ENCODE measurements around the gene SPPL2C.

SPPL2C gene, protein sequence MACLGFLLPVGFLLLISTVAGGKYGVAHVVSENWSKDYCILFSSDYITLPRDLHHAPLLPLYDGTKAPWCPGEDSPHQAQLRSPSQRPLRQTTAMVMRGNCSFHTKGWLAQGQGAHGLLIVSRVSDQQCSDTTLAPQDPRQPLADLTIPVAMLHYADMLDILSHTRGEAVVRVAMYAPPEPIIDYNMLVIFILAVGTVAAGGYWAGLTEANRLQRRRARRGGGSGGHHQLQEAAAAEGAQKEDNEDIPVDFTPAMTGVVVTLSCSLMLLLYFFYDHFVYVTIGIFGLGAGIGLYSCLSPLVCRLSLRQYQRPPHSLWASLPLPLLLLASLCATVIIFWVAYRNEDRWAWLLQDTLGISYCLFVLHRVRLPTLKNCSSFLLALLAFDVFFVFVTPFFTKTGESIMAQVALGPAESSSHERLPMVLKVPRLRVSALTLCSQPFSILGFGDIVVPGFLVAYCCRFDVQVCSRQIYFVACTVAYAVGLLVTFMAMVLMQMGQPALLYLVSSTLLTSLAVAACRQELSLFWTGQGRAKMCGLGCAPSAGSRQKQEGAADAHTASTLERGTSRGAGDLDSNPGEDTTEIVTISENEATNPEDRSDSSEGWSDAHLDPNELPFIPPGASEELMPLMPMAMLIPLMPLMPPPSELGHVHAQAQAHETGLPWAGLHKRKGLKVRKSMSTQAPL

DNA sequence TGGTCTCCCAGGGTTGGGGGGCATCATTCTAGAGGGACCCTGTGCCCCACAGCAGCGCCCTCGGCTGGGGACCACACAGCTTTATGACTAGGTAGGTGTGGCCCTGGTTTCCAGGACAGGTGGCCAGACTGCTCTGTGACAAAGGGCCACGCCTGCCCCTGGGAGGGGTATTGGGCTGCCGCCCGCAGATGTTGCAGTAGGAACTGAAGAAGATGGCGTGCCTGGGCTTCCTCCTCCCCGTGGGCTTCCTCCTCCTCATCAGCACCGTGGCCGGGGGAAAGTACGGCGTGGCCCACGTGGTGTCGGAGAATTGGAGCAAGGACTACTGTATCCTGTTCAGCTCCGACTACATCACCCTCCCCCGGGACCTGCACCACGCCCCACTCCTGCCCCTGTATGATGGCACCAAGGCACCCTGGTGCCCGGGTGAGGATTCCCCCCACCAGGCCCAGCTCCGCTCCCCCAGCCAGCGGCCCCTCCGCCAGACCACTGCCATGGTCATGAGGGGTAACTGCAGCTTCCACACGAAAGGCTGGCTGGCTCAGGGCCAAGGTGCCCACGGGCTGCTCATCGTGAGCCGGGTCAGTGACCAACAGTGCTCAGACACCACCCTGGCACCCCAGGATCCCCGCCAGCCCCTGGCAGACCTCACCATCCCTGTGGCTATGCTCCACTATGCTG lies at the start of gene SPPL2C:
Gene SPPL2C (plus strand): TSS at position 187 of the 681 bp plus-strand sequence. CDS start 26 bp downstream, at position 213.
- DNase-seq (ENCODE audit: low read depth) = no peak

DNA sequence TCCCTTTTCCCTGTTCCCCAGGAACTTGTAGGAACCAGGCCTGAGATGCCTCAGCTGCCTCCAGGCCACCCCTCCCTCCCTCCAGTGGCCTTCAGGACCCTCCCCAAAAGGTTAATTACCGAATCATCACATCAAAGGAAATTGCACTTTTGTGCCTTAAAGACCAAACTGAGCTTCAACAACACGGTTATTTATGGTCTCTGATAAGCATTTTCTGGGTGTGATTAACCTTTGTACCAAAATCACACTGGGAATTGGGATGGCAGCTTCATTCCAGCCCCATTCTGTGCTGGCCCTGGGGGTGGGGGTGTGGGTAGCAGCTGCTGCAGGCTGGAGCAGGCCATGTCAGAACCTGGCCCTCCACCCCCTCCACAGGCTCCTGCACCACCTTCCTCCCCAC lies 43.9 kb upstream of the SPPL2C start:
- no peak for DNase-seq (ENCODE audit: low read depth)

DNA sequence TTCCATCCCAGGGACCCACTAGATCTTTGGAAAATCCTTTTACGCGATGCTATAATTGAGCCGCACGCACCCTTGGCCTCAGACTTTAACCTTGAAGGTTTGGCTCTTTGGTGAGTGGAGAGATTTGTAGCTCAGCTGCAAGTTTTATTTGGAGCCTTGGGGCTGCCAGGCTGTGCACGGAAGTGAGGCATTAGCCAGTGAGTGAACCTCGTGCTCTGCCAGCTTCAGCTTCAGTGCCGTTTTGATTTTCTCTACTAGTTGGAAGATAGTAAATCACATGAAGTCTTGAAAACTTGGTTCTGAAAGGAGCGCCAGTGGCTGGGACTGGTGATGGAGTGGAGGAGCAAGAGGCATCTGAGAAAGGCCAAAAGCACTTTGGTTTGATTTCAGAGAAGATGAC lies 43.3 kb upstream of the SPPL2C start:
- no peak for DNase-seq (ENCODE audit: low read depth)

DNA sequence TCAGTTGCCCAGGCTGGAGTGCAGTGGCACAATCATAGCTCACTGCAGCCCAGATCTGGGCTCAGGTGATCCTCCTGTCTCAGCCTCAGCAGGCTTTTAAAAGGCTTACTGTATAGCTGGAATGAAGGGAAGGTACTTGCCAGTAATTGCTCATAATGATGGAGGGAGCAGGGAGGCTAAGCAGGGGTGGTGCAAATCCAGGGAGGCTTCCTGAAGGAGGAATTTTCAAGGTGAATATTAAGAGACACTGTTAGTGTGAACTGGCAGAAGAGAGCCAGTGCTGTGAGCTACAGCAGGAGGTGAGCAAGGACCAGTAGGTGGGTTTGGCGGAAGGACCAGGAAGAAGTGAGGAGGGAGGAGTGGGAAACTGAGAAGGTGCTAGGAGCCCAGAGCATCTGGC lies 35.8 kb upstream of the SPPL2C start:
- no peak for DNase-seq (ENCODE audit: low read depth)

DNA sequence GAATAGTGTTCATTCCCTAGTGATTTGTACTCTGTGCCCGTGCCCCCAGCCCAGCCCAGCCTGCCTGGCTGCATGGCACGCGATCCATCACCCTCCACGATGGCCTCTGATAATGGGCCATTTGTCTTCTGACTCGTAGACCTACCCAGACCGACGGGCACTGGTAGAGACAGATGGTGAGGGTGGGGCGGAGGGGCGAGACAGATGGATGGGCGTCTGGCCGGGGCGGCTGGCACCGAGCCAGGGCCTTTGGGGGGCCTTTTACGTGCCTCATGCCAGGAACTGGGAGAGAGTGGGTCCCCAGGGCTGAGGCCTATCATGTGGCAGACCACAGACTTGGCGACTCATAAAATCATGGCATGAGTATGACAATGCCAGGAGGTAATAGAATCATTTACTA lies 35.2 kb upstream of the SPPL2C start:
- no peak for DNase-seq (ENCODE audit: low read depth)

DNA sequence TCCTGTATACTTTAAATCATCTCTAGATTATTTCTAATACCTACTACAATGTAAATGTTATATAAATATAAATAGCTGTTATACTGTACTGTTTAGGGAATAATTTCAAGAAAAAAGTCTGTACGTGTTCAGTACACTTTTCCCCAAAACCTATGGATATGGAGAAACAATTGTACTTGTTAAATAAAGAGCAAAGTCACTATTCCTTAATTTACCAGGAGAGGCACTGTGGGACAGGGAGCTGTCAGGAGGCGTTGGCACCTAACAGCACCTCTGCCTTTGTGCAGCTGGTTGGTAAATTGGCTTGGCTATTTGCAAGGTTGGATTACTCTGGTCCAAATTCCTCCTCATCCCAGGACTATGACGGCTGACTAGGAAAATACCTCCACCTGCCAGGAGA lies 32.6 kb upstream of the SPPL2C start:
- DNase-seq (ENCODE audit: low read depth) = no peak

DNA sequence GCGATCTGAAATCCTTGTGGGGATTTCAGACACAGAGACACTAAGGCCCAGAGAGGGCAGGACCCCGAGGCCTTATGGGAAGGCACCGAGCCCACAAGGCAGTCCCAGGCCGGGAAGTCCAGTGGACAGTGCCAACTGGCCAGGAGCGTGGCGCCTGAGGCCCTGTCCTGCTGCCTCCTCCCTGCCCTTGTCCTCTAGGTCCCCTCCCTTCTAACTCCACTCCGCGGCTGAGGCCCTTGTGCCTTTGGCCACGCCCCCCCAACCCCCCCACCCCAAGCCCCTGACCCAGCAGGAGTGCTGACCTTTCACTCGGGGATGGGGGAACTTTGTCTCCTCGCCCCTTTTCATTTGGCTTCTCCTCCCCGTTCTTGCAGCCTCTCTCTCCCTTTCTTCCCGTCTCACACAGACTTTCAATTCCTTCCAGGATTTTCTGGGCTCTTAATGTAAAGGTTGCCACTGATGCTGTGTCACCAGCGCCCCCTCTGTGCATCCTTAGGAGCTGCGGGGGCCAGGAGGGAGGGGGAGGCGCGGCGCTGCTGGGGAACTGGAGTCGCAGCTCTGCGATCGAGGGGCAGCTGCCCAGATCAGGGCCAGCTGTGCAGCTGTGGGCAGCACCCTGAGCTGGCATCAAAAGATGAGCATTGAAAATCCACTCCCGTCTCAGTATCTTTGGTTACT lies 31.5 kb upstream of the SPPL2C start:
- no peak for DNase-seq (ENCODE audit: low read depth)

DNA sequence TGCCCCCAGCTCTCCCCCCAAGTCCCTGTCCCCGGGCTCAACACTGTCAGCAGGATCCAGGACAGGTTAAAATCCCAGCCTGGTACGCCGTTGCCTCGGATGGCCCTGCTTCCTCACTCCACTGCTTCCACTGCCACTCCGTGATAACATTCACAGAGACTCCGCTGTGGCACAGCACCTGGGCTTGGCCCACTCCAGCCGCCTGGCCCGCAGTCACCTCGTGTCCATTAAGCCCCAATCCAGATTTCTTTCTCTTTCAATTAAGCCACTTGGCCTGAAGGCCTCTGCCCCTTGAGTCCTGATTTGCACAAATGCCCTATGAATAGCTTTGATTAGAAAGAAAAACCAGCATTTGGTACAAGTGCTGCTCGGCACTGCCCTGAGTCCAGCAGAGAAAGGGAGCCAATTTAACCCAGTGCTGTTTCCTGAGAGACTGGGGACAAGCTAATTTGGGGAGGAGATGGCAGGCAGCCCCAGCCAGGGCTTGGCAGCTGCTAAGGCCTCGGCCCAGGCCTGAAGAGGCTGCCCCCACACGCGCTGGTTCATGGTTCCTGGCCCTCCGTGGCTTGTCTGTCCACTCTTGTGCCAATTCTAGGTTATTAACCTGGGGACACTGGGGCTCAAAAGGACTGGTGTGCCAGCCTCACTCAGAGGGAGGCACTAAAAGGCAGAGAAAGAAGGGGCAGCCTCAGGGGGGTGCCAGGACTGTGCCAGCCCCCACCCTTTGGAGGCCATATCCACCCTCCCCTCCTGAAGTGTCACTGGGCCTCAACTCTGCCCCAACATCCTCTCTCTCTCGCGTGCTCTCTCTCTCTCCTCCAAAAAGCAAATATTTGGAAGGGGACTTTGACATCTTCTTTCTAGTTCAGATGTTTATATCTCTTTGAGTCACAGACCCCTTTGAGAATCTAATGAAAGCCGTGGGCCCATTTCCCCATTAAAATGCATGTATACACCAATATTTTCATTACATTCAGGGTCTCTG lies 29.8 kb upstream of the SPPL2C start:
- no peak for DNase-seq (ENCODE audit: low read depth)

DNA sequence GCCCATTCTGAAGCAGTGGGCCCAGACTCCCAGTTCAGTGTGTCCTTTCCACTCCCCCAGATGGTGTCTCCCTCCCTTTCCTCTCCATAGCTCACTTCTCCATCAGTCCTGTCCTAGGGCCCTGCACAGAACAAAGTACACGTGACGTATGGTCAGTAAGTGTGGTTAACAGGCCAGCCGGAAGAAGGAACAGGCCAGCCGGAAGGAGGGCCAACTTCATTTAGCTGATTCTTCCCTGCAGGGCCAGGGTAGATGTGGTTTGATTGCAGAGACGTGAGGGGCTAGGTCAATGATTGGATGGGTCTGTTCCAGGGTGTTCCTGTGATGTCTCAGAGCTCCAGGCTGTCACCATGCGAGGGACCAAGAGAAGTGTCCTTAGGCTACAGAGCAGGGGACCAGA lies 28.9 kb upstream of the SPPL2C start:
- no peak for DNase-seq (ENCODE audit: low read depth)

DNA sequence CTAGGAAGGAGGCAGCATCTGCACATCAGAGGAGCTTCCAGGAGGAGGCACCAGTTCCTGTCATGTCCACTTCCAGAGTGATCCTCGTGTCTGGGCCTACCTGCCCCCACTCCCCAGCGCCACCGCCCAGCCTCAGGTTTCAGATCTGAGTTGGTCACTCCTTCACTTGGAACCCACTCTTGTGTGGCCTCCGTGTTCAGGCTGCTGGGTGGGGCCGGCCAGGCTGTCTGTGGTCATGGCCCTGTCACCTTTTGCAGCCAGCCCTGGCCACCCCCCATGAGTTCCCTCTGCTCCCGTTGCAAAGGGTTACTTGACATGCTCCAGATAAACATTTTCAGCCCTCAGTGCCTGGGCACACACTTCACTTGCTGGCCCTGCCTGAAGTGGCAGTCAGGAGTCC lies 26.6 kb upstream of the SPPL2C start:
- DNase-seq (ENCODE audit: low read depth) = no peak

DNA sequence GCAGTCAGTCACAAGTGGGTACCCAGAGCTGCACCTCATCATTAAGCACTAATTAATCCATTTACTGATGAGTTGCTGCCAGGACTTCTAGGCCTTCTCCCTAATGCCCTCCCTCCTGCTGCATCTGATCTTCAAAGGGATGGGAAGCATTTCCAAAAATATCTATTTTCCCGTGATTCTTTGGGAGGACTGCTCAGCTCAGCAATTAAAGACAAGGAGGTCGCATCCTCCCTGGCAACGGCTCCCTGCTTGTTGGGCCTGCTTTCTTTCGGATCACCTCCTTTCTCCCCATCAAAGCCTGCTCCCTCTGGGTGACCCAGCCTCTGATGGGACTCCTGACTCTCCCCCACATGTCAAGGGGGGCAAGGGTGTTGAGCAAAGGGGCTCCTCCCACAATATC lies 26.0 kb upstream of the SPPL2C start:
- no peak for DNase-seq (ENCODE audit: low read depth)

DNA sequence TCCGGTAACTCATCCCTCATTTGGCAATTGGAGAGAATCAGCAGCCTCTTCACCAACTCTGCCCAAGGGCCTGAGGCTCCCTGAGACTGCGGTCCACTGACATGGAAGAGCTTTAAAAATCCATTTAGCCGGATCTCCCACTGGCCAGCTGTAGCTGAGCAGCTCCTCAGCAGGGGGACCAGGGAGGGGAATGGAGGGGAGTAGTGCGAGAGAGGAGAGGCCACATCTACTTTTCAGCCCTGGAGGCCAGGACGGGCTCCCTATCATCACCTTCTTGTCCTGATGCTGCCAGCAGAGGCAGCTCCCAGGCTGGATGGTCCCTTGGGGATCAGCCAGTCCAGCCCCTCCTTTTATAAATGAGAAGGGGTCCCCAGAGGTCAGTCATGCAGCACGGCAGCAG lies 25.0 kb upstream of the SPPL2C start:
- no peak for DNase-seq (ENCODE audit: low read depth)

DNA sequence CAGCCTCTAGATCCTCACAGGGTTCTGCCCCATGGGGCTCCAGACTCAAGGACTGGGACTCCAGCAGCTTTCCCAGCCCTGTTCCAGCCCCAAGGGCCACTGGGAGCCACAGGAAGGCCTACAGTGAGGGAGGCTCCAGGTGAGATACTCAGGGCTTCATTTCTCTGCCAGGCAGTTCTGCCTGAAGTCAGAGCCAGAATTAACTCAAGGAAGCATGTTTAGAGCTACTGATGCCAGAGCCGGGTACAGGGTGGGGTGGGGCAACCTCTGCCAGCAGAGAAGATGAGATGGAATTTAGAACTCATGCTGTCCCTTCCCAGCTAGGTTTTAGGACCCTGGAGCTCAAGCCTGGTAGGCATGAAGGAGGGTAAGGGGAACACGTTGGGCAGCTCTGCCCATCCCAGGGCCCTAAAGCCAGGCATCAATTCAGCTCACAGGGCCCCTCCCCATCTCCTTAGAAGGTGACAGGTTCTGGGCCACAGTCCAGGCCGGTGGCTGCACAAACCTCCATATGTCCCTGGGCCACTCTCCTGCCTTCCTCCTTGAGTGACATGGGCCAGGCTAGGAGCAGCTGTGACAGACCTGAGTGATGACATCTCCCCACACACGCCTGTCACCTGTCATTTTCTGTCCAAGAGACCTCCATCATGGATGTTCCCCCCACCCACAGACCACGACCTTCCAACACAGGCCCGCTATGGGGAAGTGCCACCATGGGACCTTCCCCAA lies 24.5 kb upstream of the SPPL2C start:
- no peak for DNase-seq (ENCODE audit: low read depth)

DNA sequence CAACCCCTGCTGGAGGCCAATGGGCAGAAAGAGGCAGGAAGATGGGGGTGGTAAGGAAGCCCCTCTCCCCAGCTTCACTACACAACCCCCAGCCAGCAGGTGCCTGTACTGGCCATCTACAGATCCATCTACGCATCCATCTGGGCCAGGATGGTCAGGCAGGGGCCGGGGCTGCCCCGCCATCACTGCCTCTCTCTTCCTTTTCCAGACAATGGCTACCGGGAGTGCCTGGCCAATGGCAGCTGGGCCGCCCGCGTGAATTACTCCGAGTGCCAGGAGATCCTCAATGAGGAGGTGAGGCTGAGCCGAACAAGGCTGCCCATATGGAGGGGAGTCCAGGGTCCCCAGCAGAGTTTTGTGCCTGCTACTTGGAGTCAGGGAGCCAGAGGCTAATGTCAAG lies 23.5 kb upstream of the SPPL2C start:
- DNase-seq (ENCODE audit: low read depth) = no peak

DNA sequence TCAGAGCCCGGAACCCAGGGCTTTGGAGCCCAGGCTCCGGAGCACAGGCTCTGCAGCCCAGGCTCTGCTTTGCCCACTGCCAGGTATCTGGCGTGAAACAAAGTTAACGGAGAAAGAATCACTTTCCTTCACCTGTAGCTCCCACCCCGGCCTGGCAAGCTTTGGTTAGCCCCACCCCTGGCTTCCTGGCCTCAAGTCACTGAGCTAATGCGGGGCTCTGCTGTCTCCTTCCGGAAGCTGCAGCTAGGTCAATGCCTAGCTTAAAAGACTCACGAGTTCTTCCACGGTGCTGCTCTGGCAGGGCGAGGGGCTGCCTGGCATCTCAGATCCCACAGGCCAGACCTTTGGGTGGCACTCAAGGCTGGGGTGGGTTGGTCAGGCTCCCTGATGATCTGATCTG lies 21.1 kb upstream of the SPPL2C start:
- no peak for DNase-seq (ENCODE audit: low read depth)

DNA sequence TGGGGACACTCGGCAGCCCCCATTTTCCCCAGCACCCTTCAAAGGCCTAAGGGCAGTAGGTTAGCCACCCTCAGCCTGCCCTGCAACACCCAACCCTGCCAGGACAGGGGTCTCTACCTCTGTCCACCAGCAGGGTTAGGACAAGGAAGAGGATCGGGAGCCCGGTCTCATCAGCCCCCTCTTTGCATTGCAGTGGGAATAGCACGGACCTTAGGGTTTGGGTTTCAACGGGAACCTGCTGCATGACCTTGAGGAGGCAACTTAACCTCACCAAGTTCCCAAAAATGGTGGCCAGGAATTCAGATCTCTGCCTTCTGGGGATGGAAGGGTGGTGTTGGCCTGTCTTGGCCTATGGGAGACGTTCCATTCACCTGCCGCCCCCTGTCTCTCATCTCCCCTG lies 20.2 kb upstream of the SPPL2C start:
- no peak for DNase-seq (ENCODE audit: low read depth)

DNA sequence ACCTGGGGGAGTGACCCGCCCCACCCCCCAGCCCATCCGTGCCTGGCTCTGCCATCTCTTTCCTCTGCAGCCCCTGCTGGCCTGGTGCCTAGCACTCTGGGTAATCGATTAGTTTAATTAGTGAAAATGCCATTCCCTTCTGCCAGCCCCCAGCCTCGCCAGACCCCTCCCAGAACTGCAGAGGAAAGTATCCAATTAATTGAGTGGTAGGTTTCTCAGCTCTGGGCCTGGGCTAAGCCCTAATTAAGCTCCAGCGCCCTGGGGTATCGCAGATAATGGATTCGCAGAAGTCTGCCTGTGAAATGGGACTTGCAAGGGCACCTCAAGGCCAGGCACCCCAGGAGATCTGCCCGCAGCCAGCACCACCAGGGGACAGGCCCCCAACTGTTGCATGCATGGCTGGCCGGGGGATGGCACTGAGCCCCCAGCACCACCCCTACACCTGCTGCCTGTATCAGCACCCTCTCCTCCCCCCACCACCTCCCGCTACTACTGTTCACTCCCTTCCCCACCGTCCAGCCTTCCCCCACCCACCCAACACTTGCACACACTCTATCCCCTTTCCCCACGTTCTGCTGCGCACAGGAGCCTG lies 19.7 kb upstream of the SPPL2C start:
- DNase-seq (ENCODE audit: low read depth) = no peak

DNA sequence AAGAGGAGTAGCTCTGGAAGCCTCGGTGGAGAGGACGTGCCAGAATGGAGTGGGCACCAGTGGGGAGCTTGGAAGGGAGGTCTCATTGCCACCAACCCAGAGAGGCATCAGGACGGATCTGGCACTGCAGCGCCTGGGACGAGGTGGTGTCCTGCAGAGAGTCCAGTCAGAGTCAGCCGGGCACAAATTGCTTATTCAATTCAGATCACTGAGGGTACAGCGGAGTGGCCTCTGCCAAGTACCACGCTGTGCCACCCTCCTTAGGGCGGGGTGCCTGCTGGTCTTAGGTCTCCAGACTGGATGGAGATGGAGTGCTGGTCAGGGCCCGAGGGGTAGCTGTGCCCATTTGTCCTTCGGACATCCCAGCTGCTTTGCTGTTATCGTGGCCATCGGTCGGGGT lies 18.9 kb upstream of the SPPL2C start:
- DNase-seq (ENCODE audit: low read depth) = no peak

DNA sequence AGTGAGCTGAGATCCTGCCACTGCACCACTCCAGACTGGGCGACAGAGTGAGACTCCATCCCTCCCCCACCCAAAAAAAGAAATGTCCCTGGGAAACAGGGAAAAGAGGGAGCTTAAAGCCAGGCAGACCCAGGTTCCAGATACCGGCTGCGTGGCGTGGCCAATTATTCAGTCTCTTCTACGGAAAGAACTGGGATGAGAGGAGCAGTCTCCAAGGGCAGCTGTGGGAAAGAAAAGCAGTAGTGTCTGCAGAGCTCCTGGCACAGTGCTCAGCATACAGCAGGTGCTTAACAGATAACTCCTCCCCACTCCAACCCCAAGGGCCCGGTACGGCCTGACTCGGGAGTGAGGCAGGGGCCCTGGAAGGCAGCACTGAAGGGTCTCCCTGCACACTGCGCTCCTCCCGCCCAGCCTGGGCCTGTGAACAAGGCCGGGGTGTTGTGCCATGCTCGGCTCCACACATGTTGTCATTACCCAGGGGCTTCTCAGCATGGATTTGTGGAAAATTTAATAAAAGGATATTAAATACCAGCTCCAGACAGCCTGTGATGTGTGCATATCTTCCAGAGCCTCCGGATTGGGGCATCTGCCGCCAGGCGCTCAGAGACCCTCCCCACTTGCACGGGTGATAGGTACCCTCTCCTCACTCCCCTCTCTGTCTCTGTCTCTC lies 17.6 kb upstream of the SPPL2C start:
- no peak for DNase-seq (ENCODE audit: low read depth)

DNA sequence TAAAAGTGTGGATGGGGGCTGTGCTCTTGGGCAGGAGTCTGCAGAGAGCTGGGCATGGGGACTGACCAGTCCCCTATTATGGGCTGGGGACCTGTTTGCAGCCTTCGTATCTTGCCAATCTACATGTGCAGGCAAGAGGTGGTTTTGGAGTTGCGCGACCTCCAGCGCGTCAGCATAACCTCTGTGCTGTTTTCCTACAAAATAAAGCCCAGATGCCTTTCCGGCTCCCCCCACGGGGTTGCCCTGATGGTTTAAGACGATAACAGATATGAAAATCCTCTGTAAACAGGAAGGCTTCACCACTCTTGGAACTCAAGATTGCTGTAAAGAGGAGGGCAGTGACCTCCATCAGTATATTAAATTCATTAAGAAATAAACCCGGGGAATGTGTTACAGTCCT lies 16.5 kb upstream of the SPPL2C start:
- no peak for DNase-seq (ENCODE audit: low read depth)

Measured in T-helper 22 cell (primary cell).